ENCODE measurements around the gene DDN.

Gene DDN

GRCh38 chr12:49031573-49032161 is 32.5 kb upstream of the DDN start:
- no CpG with 5 or more reads among the region's 8 CpGs for WGBS (ENCODE audit: insufficient coverage, insufficient read length)
- H3K36me3 ChIP-seq (ENCODE audit: control insufficient read depth, insufficient read depth, low read length), result peaks cover 69% of the 10 kb centered on the region
- H3K27ac ChIP-seq (ENCODE audit: low read length), result no peak overlapping the region
- H3K4me3 ChIP-seq (ENCODE audit: low read length), result no peak overlapping the region
- DNase-seq (ENCODE audit: low read depth, low spot score), result no peak
- H3K27me3 ChIP-seq (ENCODE audit: control insufficient read depth, insufficient read depth, low read length), result no peaks in the 10 kb centered on the region
- H3K9me3 ChIP-seq (ENCODE audit: control insufficient read depth, insufficient read depth, low read length), result no peaks in the 10 kb centered on the region
- H3K4me1 ChIP-seq (ENCODE audit: control insufficient read depth, insufficient read depth, low read length), result no peaks in the 10 kb centered on the region

GRCh38 chr12:49030714-49031572 is 31.8 kb upstream of the DDN start:
- no CpG with 5 or more reads among the region's 19 CpGs for WGBS (ENCODE audit: insufficient coverage, insufficient read length)
- no peak for DNase-seq (ENCODE audit: low read depth, low spot score)
- H3K4me1 ChIP-seq (ENCODE audit: control insufficient read depth, insufficient read depth, low read length), result no peaks in the 10 kb centered on the region
- H3K4me3 ChIP-seq (ENCODE audit: low read length), result no peak overlapping the region
- H3K9me3 ChIP-seq (ENCODE audit: control insufficient read depth, insufficient read depth, low read length), result no peaks in the 10 kb centered on the region
- no peak overlapping the region for H3K27ac ChIP-seq (ENCODE audit: low read length)
- H3K27me3 ChIP-seq (ENCODE audit: control insufficient read depth, insufficient read depth, low read length), result no peaks in the 10 kb centered on the region
- peaks cover 75% of the 10 kb centered on the region for H3K36me3 ChIP-seq (ENCODE audit: control insufficient read depth, insufficient read depth, low read length)

GRCh38 chr12:49030119-49030518 is 30.9 kb upstream of the DDN start:
- no peak for DNase-seq (ENCODE audit: low read depth, low spot score)
- Histone ChIP-seq H3K36me3 (ENCODE audit: control insufficient read depth, insufficient read depth, low read length) (peaks cover 74% of the 10 kb centered on the region), H3K27ac (ENCODE audit: low read length) (no peak overlapping the region), H3K4me3 (ENCODE audit: low read length) (no peak overlapping the region), H3K4me1 (ENCODE audit: control insufficient read depth, insufficient read depth, low read length) (no peaks in the 10 kb centered on the region), H3K9me3 (ENCODE audit: control insufficient read depth, insufficient read depth, low read length) (no peaks in the 10 kb centered on the region), H3K27me3 (ENCODE audit: control insufficient read depth, insufficient read depth, low read length) (no peaks in the 10 kb centered on the region)
- WGBS (ENCODE audit: insufficient coverage, insufficient read length), result no CpG with 5 or more reads among the region's 8 CpGs

GRCh38 chr12:49028666-49029275 is 29.6 kb upstream of the DDN start:
- WGBS (ENCODE audit: insufficient coverage, insufficient read length), result no CpG with 5 or more reads among the region's 10 CpGs
- no peak for DNase-seq (ENCODE audit: low read depth, low spot score)
- Histone ChIP-seq H3K4me1 (ENCODE audit: control insufficient read depth, insufficient read depth, low read length) (no peaks in the 10 kb centered on the region), H3K4me3 (ENCODE audit: low read length) (no peak overlapping the region), H3K9me3 (ENCODE audit: control insufficient read depth, insufficient read depth, low read length) (no peaks in the 10 kb centered on the region), H3K27ac (ENCODE audit: low read length) (no peak overlapping the region), H3K27me3 (ENCODE audit: control insufficient read depth, insufficient read depth, low read length) (no peaks in the 10 kb centered on the region), H3K36me3 (ENCODE audit: control insufficient read depth, insufficient read depth, low read length) (peaks cover 69% of the 10 kb centered on the region)

- no peak for DNase-seq (ENCODE audit: low read depth, low spot score)
- H3K4me1 ChIP-seq (ENCODE audit: control insufficient read depth, insufficient read depth, low read length), result no peaks in the 10 kb centered on the region
- no peaks in the 10 kb centered on the region for H3K9me3 ChIP-seq (ENCODE audit: control insufficient read depth, insufficient read depth, low read length)
- H3K4me3 ChIP-seq (ENCODE audit: low read length), result no peak overlapping the region
- no CpG with 5 or more reads among the region's 9 CpGs for WGBS (ENCODE audit: insufficient coverage, insufficient read length)
- no peaks in the 10 kb centered on the region for H3K27me3 ChIP-seq (ENCODE audit: control insufficient read depth, insufficient read depth, low read length)
- H3K36me3 ChIP-seq (ENCODE audit: control insufficient read depth, insufficient read depth, low read length), result peaks cover 64% of the 10 kb centered on the region
- no peak overlapping the region for H3K27ac ChIP-seq (ENCODE audit: low read length)
Measured at GRCh38 chr12:49027846-49028555, 28.8 kb upstream of the DDN start.

GRCh38 chr12:49026678-49027480 is 27.7 kb upstream of the DDN start:
- Histone ChIP-seq H3K9me3 (ENCODE audit: control insufficient read depth, insufficient read depth, low read length) (no peaks in the 10 kb centered on the region), H3K4me3 (ENCODE audit: low read length) (no peak overlapping the region), H3K36me3 (ENCODE audit: control insufficient read depth, insufficient read depth, low read length) (peaks cover 63% of the 10 kb centered on the region), H3K27ac (ENCODE audit: low read length) (no peak overlapping the region), H3K27me3 (ENCODE audit: control insufficient read depth, insufficient read depth, low read length) (no peaks in the 10 kb centered on the region), H3K4me1 (ENCODE audit: control insufficient read depth, insufficient read depth, low read length) (no peaks in the 10 kb centered on the region)
- DNase-seq (ENCODE audit: low read depth, low spot score), result no peak
- WGBS (ENCODE audit: insufficient coverage, insufficient read length), result no CpG with 5 or more reads among the region's 26 CpGs

- no peak for DNase-seq (ENCODE audit: low read depth, low spot score)
- Histone ChIP-seq H3K4me1 (ENCODE audit: control insufficient read depth, insufficient read depth, low read length) (no peaks in the 10 kb centered on the region), H3K36me3 (ENCODE audit: control insufficient read depth, insufficient read depth, low read length) (peaks cover 63% of the 10 kb centered on the region), H3K4me3 (ENCODE audit: low read length) (no peak overlapping the region), H3K27ac (ENCODE audit: low read length) (no peak overlapping the region), H3K9me3 (ENCODE audit: control insufficient read depth, insufficient read depth, low read length) (no peaks in the 10 kb centered on the region), H3K27me3 (ENCODE audit: control insufficient read depth, insufficient read depth, low read length) (no peaks in the 10 kb centered on the region)
- WGBS (ENCODE audit: insufficient coverage, insufficient read length), result no CpG with 5 or more reads among the region's 21 CpGs
Measured at GRCh38 chr12:49026101-49026500, 26.9 kb upstream of the DDN start.

- no peaks in the 10 kb centered on the region for H3K27me3 ChIP-seq (ENCODE audit: control insufficient read depth, insufficient read depth, low read length)
- no peak for DNase-seq (ENCODE audit: low read depth, low spot score)
- H3K4me1 ChIP-seq (ENCODE audit: control insufficient read depth, insufficient read depth, low read length), result no peaks in the 10 kb centered on the region
- no CpG with 5 or more reads among the region's 4 CpGs for WGBS (ENCODE audit: insufficient coverage, insufficient read length)
- no peaks in the 10 kb centered on the region for H3K9me3 ChIP-seq (ENCODE audit: control insufficient read depth, insufficient read depth, low read length)
- peaks cover 58% of the 10 kb centered on the region for H3K36me3 ChIP-seq (ENCODE audit: control insufficient read depth, insufficient read depth, low read length)
- H3K4me3 ChIP-seq (ENCODE audit: low read length), result no peak overlapping the region
- H3K27ac ChIP-seq (ENCODE audit: low read length), result no peak overlapping the region
Measured at GRCh38 chr12:49025463-49025862, 26.3 kb upstream of the DDN start.

- Histone ChIP-seq H3K27ac (ENCODE audit: low read length) (no peak overlapping the region), H3K27me3 (ENCODE audit: control insufficient read depth, insufficient read depth, low read length) (no peaks in the 10 kb centered on the region), H3K9me3 (ENCODE audit: control insufficient read depth, insufficient read depth, low read length) (no peaks in the 10 kb centered on the region), H3K36me3 (ENCODE audit: control insufficient read depth, insufficient read depth, low read length) (peaks cover 53% of the 10 kb centered on the region), H3K4me3 (ENCODE audit: low read length) (no peak overlapping the region), H3K4me1 (ENCODE audit: control insufficient read depth, insufficient read depth, low read length) (no peaks in the 10 kb centered on the region)
- no peak for DNase-seq (ENCODE audit: low read depth, low spot score)
- WGBS (ENCODE audit: insufficient coverage, insufficient read length), result no CpG with 5 or more reads among the region's 12 CpGs
Measured at GRCh38 chr12:49024543-49024942, 25.4 kb upstream of the DDN start.

GRCh38 chr12:49023812-49024211 is 24.6 kb upstream of the DDN start:
- no peak overlapping the region for H3K27ac ChIP-seq (ENCODE audit: low read length)
- no peaks in the 10 kb centered on the region for H3K4me1 ChIP-seq (ENCODE audit: control insufficient read depth, insufficient read depth, low read length)
- peaks cover 47% of the 10 kb centered on the region for H3K36me3 ChIP-seq (ENCODE audit: control insufficient read depth, insufficient read depth, low read length)
- H3K27me3 ChIP-seq (ENCODE audit: control insufficient read depth, insufficient read depth, low read length), result no peaks in the 10 kb centered on the region
- no peak for DNase-seq (ENCODE audit: low read depth, low spot score)
- H3K4me3 ChIP-seq (ENCODE audit: low read length), result no peak overlapping the region
- no CpG with 5 or more reads among the region's 2 CpGs for WGBS (ENCODE audit: insufficient coverage, insufficient read length)
- H3K9me3 ChIP-seq (ENCODE audit: control insufficient read depth, insufficient read depth, low read length), result no peaks in the 10 kb centered on the region

All from iPS DF 6.9 (cell line).